Measurements from ENCODE around the gene BDKRB2.

The BDKRB2 gene

DNA sequence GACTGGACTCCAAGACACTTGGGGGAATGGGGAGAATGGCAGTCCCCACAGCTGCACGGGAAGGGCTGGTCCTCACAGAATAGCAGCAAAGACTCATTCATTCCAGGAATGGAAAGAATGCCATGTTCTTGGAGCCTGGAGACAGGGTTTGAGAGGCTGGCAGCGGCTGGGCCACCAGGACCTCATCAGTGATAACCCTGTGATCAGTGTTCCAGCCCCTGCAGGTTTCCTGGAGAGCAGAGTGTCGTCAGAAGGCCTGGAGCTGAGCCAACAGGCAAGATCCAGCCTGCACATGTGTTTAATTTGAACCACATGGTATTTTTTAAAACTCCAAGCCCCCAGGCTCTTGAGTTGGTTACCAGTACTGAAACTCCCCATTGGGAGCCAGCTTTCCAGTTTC, 62.7 kb downstream of the BDKRB2 start:
- no peak overlapping the region for H3K27ac ChIP-seq
- TF ChIP-seq ZFX (IDR thresholded peaks at IDR 0.05) (no peak), CTCF (conservative IDR thresholded peaks at IDR 0.05) (no peak)

DNA sequence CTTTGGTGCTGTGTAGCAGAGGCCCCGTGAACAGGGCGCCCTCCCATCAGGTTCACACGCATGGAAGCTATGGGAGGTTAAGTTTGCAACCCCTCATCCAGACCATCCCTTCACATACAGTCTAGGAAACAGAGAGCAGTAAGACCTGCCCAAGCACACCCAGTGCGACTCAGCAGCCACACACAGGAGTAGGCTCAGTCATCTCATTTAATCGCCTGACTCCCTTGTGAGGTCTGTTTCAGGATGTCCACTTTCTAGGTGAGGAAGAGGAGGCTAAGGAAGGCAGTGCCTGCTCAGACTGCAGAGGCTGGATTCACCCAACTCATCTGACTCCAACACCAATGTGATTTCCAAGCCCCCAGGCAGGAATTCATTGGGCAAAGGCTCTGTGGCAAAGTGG, 63.3 kb downstream of the BDKRB2 start:
- H3K27ac ChIP-seq = no peak overlapping the region
- TF ChIP-seq CTCF (conservative IDR thresholded peaks at IDR 0.05) (no peak), ZFX (IDR thresholded peaks at IDR 0.05) (no peak)

DNA sequence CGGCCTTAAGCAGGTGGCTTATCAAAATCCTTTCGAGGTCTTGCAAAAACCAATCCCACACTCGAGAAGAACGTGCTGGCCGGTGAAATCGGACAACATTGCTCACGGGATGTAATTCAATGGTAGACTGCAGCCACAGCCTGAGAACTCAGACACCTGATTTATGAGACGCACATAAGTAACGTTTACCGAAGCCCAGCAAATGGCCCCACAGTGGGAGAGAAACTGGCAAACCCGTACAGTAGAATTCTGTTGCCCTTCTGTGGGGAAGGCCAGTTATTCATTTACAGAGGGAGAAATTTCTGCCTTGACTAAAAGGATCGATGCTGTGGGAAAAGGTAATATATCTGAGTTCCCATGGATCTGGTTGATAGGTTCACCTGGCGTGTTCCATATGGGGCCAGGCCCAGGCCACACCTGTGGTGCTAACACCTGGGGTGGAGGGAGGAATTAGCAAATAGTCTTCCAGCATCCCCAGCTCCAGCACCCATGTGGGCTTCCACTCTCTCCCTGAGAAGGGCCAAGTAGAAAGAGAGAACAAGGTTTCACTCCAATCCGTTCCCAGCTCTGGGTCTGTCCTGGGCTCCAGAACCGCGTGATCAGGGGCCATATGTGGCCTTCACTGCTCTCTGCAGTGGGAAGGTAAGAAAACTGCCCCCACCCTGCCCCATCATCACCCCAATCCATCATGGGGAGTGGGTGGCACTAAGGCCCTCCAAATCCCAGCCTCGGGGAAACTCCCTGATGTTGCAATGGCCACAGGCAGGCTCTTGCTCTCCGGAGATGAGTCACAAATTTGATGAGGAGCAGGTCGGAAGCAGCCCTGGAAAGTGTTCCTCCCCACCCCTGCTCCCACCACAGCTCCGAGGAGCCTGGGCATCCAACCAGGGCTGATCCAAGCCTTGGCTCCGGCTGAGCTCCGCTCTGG, 64.1 kb downstream of the BDKRB2 start:
- no peak overlapping the region for H3K27ac ChIP-seq
- TF ChIP-seq CTCF (conservative IDR thresholded peaks at IDR 0.05) (no peak), ZFX (IDR thresholded peaks at IDR 0.05) (no peak)

- no peak overlapping the region for H3K27ac ChIP-seq
- TF ChIP-seq ZFX (IDR thresholded peaks at IDR 0.05) (no peak), CTCF (conservative IDR thresholded peaks at IDR 0.05) (no peak)
Measured at GRCh38 chr14:96269359-96269710, 64.7 kb downstream of the BDKRB2 start.

DNA sequence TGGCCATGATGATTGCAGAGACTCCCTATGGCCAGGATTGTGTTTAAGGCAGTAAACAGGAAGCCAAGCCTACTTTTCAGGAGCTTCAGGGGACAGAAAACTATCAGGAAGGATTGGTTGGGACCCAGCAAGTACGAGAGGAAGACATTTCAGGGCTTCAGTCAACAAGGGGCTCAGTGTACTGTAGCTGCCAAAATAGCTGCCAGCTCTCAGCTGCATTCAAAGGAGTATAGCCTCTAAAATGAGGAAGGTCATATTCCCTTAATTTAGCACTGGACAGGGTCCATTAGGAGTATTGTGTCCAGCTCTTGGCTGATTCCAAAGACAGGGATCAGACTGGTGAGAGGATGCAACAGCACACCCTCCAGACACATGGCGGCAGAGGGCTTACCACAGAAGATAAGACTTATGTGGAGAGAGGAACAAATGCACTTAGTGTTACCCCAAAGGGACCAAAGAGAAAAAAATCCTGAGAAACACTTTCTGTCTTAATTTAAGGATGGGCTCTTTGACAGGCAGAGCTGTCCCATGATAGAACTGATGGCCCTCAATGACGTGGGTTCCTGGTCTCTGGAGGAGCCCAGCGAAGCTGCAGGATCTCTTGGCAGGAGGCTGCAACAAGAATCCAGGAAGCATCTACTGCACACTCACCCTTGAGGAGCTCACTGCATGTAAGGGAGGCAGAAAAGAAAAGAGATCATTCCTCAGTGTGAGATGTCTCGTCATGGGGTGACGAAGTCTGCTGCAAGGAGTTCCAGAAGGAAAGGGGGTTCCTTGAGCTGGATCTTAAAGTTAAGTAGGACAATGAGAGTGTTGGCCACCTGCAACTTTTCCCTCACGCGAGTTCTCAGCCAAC, 66.2 kb downstream of the BDKRB2 start:
- TF ChIP-seq ZFX (IDR thresholded peaks at IDR 0.05) = no peak
- TF ChIP-seq CTCF (conservative IDR thresholded peaks at IDR 0.05) = no peak
- H3K27ac ChIP-seq = no peak overlapping the region

DNA sequence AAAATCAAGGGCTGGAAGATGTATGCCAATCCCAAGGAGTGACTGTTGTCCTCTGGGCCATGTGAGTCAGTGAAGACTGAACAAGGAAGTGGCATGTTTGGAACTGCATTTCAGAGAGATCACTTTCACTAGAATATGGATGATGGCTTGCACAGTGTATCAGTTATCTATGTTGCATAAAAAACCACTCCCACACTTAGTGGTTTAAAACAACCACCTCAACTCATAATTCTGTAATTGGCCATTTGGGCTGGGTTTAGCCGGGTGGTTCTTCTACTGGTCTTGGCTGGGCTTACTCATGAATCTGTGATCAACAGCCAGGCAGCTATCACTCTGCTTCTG, 66.8 kb downstream of the BDKRB2 start:
- H3K27ac ChIP-seq = no peak overlapping the region
- no peak for TF ChIP-seq CTCF (conservative IDR thresholded peaks at IDR 0.05)
- TF ChIP-seq ZFX (IDR thresholded peaks at IDR 0.05) = no peak

Measured in C4-2B (cell line).